PC-3 (cell line): ENCODE measurements around the gene NEUROG1.
"Not testable (repeated sequence)": the region's sequence is repeated elsewhere in the genome, so short reads cannot be mapped to it uniquely, and the experiment has no call there.

Experiments used
- EZH2 ChIP-seq: fragments of 300-600 bp; sonication (generic); IDR thresholded peaks from one replicate; pipeline ENCODE4 v1.6.1; 2017; ENCODE audit warnings: antibody characterized with exemption, mild to moderate bottlenecking, low read length; ENCODE audit not compliant: unreplicated experiment
- TF ChIP-seq, protein P1 (sequence below): fragments of 300-600 bp; sonication (generic); conservative IDR thresholded peaks from 2 replicates; pipeline ENCODE4 v1.5.1; 2017; ENCODE audit warnings: antibody characterized with exemption, low read depth, mild to moderate bottlenecking, low read length

DNA sequence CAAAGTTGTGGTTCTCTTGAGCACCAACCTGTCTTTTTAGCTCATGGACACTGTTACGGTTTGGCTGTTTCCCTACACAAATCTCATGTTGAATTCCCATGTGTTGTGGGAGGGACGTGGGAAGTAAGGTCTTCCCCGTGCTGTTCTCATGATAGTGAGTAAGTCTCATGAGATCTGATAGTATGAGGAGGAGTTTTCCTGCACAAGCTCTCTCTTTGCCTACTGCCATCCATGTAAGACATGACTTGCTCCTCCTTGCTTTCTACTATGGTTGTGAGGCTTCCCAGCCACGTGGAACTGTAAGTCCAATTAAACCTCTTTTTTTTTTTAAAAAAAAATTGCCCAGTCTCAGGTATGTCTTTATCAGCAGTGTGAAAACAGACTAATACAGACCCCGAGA, 6.2 kb downstream of the NEUROG1 start:
- TF ChIP-seq, protein P1, sequence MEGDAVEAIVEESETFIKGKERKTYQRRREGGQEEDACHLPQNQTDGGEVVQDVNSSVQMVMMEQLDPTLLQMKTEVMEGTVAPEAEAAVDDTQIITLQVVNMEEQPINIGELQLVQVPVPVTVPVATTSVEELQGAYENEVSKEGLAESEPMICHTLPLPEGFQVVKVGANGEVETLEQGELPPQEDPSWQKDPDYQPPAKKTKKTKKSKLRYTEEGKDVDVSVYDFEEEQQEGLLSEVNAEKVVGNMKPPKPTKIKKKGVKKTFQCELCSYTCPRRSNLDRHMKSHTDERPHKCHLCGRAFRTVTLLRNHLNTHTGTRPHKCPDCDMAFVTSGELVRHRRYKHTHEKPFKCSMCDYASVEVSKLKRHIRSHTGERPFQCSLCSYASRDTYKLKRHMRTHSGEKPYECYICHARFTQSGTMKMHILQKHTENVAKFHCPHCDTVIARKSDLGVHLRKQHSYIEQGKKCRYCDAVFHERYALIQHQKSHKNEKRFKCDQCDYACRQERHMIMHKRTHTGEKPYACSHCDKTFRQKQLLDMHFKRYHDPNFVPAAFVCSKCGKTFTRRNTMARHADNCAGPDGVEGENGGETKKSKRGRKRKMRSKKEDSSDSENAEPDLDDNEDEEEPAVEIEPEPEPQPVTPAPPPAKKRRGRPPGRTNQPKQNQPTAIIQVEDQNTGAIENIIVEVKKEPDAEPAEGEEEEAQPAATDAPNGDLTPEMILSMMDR: not testable (repeated sequence)
- TF ChIP-seq EZH2: not testable (repeated sequence)
